Ishikawa (cell line): ENCODE results near the gene GSTT2.

ENCODE experiments used
- CEBPB ChIP-seq: IDR thresholded peaks from 2 replicates; pipeline ENCODE4 v1.6.1; 2012
- CREB1 ChIP-seq: IDR thresholded peaks from 2 replicates; pipeline ENCODE4 v1.6.1; 2012; ENCODE audit warnings: low read depth
- EGR1 ChIP-seq: IDR thresholded peaks from 2 replicates; pipeline ENCODE4 v1.6.1; 2012
- EP300 ChIP-seq: IDR thresholded peaks from 2 replicates; pipeline ENCODE4 v1.6.1; 2012; ENCODE audit warnings: borderline replicate concordance
- FOXM1 ChIP-seq: IDR thresholded peaks from 2 replicates; pipeline ENCODE4 v1.6.1; 2012; ENCODE audit warnings: low read depth, borderline replicate concordance
- MAX ChIP-seq: IDR thresholded peaks from 2 replicates; pipeline ENCODE4 v1.6.1; 2012
- NFIC ChIP-seq: IDR thresholded peaks from 2 replicates; pipeline ENCODE4 v1.6.1; 2012
- RAD21 ChIP-seq: IDR thresholded peaks from 2 replicates; pipeline ENCODE4 v1.6.1; 2012; ENCODE audit warnings: low read depth
- REST ChIP-seq: IDR thresholded peaks from 2 replicates; pipeline ENCODE4 v1.6.1; 2012; ENCODE audit warnings: low read depth, mild to moderate bottlenecking
- TAF1 ChIP-seq: IDR thresholded peaks from 2 replicates; pipeline ENCODE4 v1.6.1; 2012; ENCODE audit warnings: low read depth, mild to moderate bottlenecking
- TCF12 ChIP-seq: IDR thresholded peaks from 2 replicates; pipeline ENCODE4 v1.6.1; 2012; ENCODE audit warnings: low read depth
- TEAD4 ChIP-seq: IDR thresholded peaks from 2 replicates; pipeline ENCODE4 v1.6.1; 2012
- YY1 ChIP-seq: IDR thresholded peaks from 2 replicates; pipeline ENCODE4 v1.6.1; 2012; ENCODE audit warnings: low read depth
- ZBTB7A ChIP-seq: IDR thresholded peaks from 2 replicates; pipeline ENCODE4 v1.6.1; 2012; ENCODE audit warnings: low read depth
- TF ChIP-seq, protein P1 (sequence below): IDR thresholded peaks from 2 replicates; pipeline ENCODE4 v1.6.1; 2012

The GSTT2 gene

DNA sequence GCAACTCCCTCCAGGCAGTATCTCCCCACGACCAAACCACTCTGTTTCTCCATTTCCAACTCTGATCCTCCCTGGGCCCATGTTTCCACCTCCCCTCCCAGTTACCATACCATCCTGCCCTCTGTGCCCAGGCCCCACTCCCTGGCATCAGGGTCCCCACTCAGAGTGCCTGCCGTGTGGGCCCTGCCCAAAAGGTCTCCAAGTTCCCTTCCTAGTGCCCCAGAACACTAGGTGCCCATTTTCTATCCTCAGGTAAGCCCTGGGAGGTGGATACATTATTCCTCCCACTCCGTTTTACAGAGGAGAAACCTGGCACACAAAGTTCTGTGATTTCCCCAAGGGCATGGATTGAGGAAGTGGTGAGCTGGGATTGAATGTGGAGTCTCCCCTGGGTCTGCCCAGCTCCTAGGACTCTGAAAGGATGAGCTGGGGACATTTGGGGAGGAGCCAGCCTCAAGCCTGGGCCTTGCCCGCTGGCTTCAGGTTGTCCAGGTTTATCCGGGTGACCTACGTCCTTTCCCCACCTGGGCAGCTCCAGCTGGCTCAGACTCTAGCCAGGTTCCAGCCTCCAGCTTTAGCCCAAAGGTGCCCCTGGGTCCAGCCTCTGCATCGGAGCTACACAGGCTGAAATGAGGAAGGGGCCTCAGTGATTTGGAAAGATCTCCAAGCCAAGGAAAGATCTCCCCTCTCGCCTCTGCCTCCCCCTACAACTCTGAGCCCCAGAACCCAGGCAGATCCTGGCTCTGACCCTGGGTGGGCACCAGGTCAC is 27.5 kb downstream of the GSTT2 start:
- TF ChIP-seq EP300 (no peak), TEAD4 (no peak), CREB1 (no peak)

DNA sequence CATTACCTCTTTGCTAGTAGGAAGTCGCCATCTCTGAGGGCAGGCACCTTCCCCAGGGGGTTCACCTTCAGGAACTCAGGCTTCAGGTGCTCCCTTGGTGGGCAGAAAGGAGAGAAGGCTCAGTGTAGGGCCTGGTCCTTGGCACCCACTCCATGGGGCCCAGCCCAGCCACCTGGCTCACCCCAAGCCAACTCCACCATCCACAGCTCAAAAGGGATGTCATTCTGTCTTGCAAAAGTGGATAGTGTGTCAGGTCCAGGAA is 28.0 kb downstream of the GSTT2 start:
- TF ChIP-seq EP300 = no peak
- TF ChIP-seq NFIC = no peak
- no peak for TF ChIP-seq TEAD4
- TF ChIP-seq REST = no peak
- TF ChIP-seq RAD21 = no peak
- TF ChIP-seq, protein P1, sequence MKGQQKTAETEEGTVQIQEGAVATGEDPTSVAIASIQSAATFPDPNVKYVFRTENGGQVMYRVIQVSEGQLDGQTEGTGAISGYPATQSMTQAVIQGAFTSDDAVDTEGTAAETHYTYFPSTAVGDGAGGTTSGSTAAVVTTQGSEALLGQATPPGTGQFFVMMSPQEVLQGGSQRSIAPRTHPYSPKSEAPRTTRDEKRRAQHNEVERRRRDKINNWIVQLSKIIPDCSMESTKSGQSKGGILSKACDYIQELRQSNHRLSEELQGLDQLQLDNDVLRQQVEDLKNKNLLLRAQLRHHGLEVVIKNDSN = no peak
- TF ChIP-seq ZBTB7A = no peak
- TF ChIP-seq FOXM1 = no peak
- TF ChIP-seq CREB1 = no peak
- no peak for TF ChIP-seq TCF12
- no peak for TF ChIP-seq TAF1
- TF ChIP-seq CEBPB = no peak
- TF ChIP-seq MAX = no peak
- no peak for TF ChIP-seq YY1
- no peak for TF ChIP-seq EGR1

DNA sequence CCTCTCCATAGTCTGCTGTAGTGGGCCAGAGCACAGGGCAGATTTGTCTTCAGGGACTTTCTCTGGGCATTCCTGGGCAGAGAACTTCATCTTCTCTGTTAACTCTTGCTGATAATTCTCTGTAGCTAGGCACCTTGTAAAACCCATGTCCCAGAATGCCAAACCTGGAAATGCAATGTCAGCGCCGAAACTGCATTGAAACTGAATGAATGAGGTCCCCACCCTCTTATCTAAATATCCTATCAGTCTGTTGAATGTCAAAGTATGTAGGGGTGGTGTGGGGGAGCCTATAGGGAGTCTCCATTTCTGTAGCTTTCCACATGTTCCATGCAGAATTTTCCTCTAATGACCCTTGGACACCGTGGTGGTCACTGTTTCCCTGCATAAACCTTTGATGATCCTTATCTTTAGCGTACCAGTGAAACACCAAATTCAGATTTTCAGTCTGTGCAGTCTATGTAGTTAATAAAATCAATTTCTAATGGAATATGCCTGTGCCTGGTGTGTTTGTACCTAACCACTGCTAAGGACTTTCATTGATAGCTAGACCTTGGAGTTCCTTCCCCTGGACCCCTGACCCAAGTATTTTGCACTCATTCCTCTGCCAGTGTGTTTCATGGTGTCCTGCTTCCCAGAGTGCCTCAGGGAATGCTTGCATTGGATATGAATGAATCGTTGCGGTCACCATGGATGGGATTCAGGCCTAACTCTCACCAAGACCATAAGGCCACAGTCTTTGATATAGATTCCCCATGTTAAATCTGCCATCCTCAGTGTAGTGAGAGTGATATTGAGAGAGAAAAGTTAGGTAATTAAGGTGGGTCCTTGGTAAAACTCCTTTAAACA is 28.7 kb downstream of the GSTT2 start:
- no peak for TF ChIP-seq YY1
- TF ChIP-seq MAX = no peak
- TF ChIP-seq, protein P1 = no peak
- TF ChIP-seq CREB1 = no peak
- TF ChIP-seq FOXM1 = no peak
- TF ChIP-seq TCF12 = no peak
- no peak for TF ChIP-seq REST
- TF ChIP-seq TAF1 = no peak
- TF ChIP-seq RAD21 = no peak
- TF ChIP-seq ZBTB7A = no peak
- TF ChIP-seq NFIC = no peak
- TF ChIP-seq TEAD4 = no peak
- TF ChIP-seq EGR1 = no peak
- no peak for TF ChIP-seq EP300
- no peak for TF ChIP-seq CEBPB

DNA sequence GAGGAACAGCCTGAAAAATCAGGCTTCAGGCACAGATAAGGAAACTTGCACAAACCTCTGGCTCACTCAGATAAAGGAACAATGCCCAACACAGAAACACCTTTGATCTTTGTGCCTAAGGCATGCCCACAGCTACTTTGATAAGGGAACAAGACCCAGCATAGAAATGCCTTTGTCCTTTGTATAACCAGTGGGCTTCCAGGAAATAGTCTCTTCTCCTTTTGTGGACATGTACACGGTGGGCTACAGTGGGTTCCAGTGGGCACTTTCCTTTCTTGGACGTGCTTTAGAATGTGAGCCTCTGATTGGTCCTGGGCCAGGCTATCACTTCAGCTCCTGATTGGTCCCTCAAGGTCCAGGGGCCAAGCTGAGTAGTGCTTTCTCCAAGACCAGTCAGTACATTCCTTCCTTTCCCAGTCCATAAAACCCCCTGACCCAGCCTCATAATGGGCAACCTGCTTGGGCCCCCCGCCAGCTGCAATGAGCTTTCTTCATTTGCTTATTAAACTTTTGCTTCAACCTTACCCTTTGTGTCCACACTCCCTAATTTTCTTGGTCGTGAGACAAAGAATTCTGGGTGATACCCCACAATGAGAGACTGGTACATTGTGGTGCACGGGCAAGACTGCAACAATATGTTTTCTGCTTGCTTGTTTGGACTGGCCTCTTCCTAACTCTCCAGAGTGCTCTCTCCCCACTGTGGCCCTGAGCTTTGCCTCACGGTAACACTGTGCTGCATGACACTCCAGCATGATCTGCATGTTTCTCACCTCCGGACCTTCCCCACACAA is 29.5 kb downstream of the GSTT2 start:
- no peak for TF ChIP-seq MAX

GRCh38 chr22:24010018-24010391 is 30.1 kb downstream of the GSTT2 start:
- TF ChIP-seq TAF1 (no peak), MAX (no peak), TCF12 (no peak), TEAD4 (no peak), RAD21 (no peak), REST (no peak), ZBTB7A (no peak), CREB1 (no peak), YY1 (no peak), EP300 (no peak), NFIC (no peak), EGR1 (no peak), CEBPB (no peak), FOXM1 (no peak)
- TF ChIP-seq, protein P1 = no peak
